H1 (cell line): ENCODE data around the gene GALNT17. TPM values are rescaled to one million over a fixed set of nuclear protein-coding genes. Genes with fewer than 3 reads are reported as not detected.

Experiments
- CHD7 ChIP-seq: fragments of 300-600 bp; sonication (generic); IDR thresholded peaks from 2 replicates; pipeline ENCODE4 v1.7.1; 2012; ENCODE audit warnings: low read length, moderate library complexity, mild to moderate bottlenecking, inconsistent platforms; ENCODE audit not compliant: insufficient replicate concordance
- JUN ChIP-seq: IDR thresholded peaks from 2 replicates; pipeline ENCODE4 v1.6.1; 2011; ENCODE audit warnings: low read depth, mild to moderate bottlenecking, improper control_type of control experiment, low read length
- RNF2 ChIP-seq: fragments of 200-900, 300-1000 bp; sonication (generic); IDR thresholded peaks from 2 replicates; pipeline ENCODE4 v1.7.1; 2016; ENCODE audit warnings: borderline replicate concordance, low read depth, mild to moderate bottlenecking, antibody characterized with exemption, low read length; ENCODE audit not compliant: poor library complexity, severe bottlenecking; ENCODE audit errors: missing control alignments
- polyA plus RNA-seq, 7 experiments: library from polyadenylated mRNA; depleted of rRNA in 3 of 7; stranded (reverse) in 5 of 7; unstranded in 2 of 7; fragments of >200 nt in 5 of 7; fragments of 200-250 nt in 2 of 7; gene quantifications; 1 replicate in 5 of 7; 2 replicates in 1 of 7; 4 replicates in 1 of 7; pipeline versions ENCODE4 v1.2.1 to v1.2.3, GENCODE V29; 2011 to 2013; ENCODE audit warnings: missing spikeins in 2 of 7, mixed read lengths in 2 of 7
- total RNA-seq: library from RNA; stranded (reverse); fragmentation: NEBNext Ultra II Directional; extraction: Animal tissue kit (Norgen Biotek cat#: 25700); gene quantifications from 2 replicates; pipeline ENCODE4 v1.2.1, GENCODE V29; 2021

The GALNT17 gene
- total and polyA plus RNA-seq, 2 of the 8 experiments (the other 6 are each of a cell fraction or from before 2014, with no cell fraction given): 37.7 to 47.0 TPM

GRCh38 chr7:71325151-71325550 lies 193.2 kb downstream of the GALNT17 start (continued):
- TF ChIP-seq CHD7 (no peak), RNF2 (no peak), JUN (no peak)
